DOHH2 (cell line): ENCODE data around the gene HEPHL1.

Experiments used
- H3F3A ChIP-seq: fragments of 200-600 bp; sonication (generic), shearing (Covaris generic); 2 replicates; pipeline ENCODE4 v1.6.0; 2016; ENCODE audit warnings: antibody characterized with exemption, mild to moderate bottlenecking; ENCODE audit not compliant: control insufficient read depth, insufficient read depth
- H3K27ac ChIP-seq: fragments of 200-600 bp; sonication (generic); 2 replicates; pipeline ENCODE4 v1.5.1; 2014; ENCODE audit warnings: low read depth, mild to moderate bottlenecking, low read length, moderate library complexity
- H3K27me3 ChIP-seq: fragments of 200-600 bp; sonication (generic); 2 replicates; pipeline ENCODE4 v1.6.1; 2014; ENCODE audit warnings: mild to moderate bottlenecking, low read length, mixed read lengths; ENCODE audit not compliant: control insufficient read depth
- H3K36me3 ChIP-seq: fragments of 200-600 bp; sonication (generic); 2 replicates; pipeline ENCODE4 v1.6.1; 2014; ENCODE audit warnings: mild to moderate bottlenecking, low read length, moderate library complexity, mixed read lengths; ENCODE audit not compliant: control insufficient read depth
- H3K4me1 ChIP-seq: fragments of 200-600 bp; sonication (generic); 2 replicates; pipeline ENCODE4 v1.6.1; 2014; ENCODE audit warnings: mild to moderate bottlenecking, low read length, mixed read lengths; ENCODE audit not compliant: control insufficient read depth
- H3K4me2 ChIP-seq: fragments of 200-600 bp; sonication (generic); 2 replicates; pipeline ENCODE4 v1.6.0; 2014; ENCODE audit warnings: mild to moderate bottlenecking, low read length, moderate library complexity
- H3K4me3 ChIP-seq: fragments of 200-600 bp; sonication (generic); 2 replicates; pipeline ENCODE4 v1.5.1; 2014; ENCODE audit warnings: mild to moderate bottlenecking, low read length, mixed read lengths
- H3K79me2 ChIP-seq: fragments of 200-600 bp; sonication (generic); 2 replicates; pipeline ENCODE4 v1.6.1; 2014; ENCODE audit warnings: mild to moderate bottlenecking, low read length, mixed read lengths; ENCODE audit not compliant: control insufficient read depth
- H3K9me2 ChIP-seq: fragments of 200-600 bp; sonication (generic); replicated peaks from 2 replicates; pipeline ENCODE4 v1.6.1; 2014; ENCODE audit warnings: mild to moderate bottlenecking, low read length, mixed read lengths; ENCODE audit not compliant: control insufficient read depth
- H3K9me3 ChIP-seq: fragments of 200-600 bp; sonication (generic); 2 replicates; pipeline ENCODE4 v1.6.1; 2014; ENCODE audit warnings: antibody characterized with exemption, low read length, mixed read lengths; ENCODE audit not compliant: control insufficient read depth, insufficient read depth
- H4K20me1 ChIP-seq: fragments of 200-600 bp; sonication (generic); 2 replicates; pipeline ENCODE4 v1.6.0; 2014; ENCODE audit warnings: low read depth, mild to moderate bottlenecking, antibody characterized with exemption, low read length, moderate library complexity; ENCODE audit not compliant: control insufficient read depth, insufficient read depth
- CTCF ChIP-seq: fragments of 200-600 bp; sonication (generic); IDR thresholded peaks from one replicate; pipeline ENCODE4 v1.5.1; 2014; ENCODE audit warnings: antibody characterized with exemption, mild to moderate bottlenecking, low read depth, low read length; ENCODE audit not compliant: poor library complexity, severe bottlenecking
- EZH2phosphoT487 ChIP-seq: fragments of 200-600 bp; sonication (generic); IDR thresholded peaks from 2 replicates; pipeline ENCODE4 v1.6.1; 2017; ENCODE audit warnings: borderline replicate concordance, mild to moderate bottlenecking, antibody characterized with exemption, low read length, moderate library complexity, mixed read lengths

HEPHL1 gene

GRCh38 chr11:94132152-94132558, 111.0 kb downstream of the HEPHL1 start:
- no peak overlapping the region for H3K27ac ChIP-seq
- peaks cover 46% of the 10 kb centered on the region for H3K4me1 ChIP-seq

DNA sequence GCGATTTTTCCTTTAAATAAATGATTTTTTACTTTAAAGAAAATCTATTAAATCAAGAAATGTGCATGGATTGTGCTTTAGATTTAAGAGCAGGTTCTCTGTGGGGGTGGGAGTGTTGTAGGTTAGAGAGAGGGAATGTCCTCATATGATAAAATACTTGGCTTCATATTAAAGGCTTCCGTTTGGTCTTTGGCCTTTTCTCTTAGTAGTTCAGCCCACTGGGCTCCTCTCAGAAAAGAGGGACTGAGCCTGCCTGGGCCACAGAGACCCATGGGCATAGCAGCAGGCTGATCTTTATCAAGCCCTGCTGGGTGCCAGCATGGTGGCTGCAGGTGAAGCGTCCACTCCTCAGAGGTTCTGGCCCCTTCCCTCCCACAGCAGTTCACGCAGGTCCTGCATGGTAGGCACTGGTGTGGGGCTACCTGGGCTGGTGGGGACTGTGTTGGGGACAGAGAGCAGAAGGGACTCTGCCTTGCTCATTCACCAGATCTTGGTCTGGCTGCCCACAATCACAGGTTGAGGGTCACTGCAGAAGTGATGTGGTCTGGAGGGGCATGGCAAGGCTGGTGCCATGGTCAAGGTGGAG, 111.8 kb downstream of the HEPHL1 start:
- Histone ChIP-seq H3K27me3 (no peaks in the 10 kb centered on the region), H3K9me3 (no peaks in the 10 kb centered on the region), H3K79me2 (peaks cover 78% of the 10 kb centered on the region), H3K4me2 (no peak overlapping the region), H3K4me1 (peaks cover 39% of the 10 kb centered on the region), H3K4me3 (no peak overlapping the region), H3K27ac (no peak overlapping the region), H3K36me3 (no peaks in the 10 kb centered on the region), H3F3A (no peaks in the 10 kb centered on the region), H3K9me2 (no peaks in the 10 kb centered on the region), H4K20me1 (peaks cover 5% of the 10 kb centered on the region; the same call in 1 of the 2 replicates)
- no peak for TF ChIP-seq EZH2phosphoT487
- no peak for TF ChIP-seq CTCF

More at GRCh38 chr11:94132152-94132558, 111.0 kb downstream of the HEPHL1 start:
- Histone ChIP-seq H3K79me2 (peaks cover 73% of the 10 kb centered on the region), H3K9me2 (no peaks in the 10 kb centered on the region), H3K36me3 (no peaks in the 10 kb centered on the region), H3K4me3 (no peak overlapping the region), H3F3A (no peaks in the 10 kb centered on the region), H3K27me3 (no peaks in the 10 kb centered on the region), H3K4me2 (no peak overlapping the region), H4K20me1 (peaks cover 5% of the 10 kb centered on the region; the same call in 1 of the 2 replicates), H3K9me3 (no peaks in the 10 kb centered on the region)
- TF ChIP-seq CTCF: no peak
- no peak for TF ChIP-seq EZH2phosphoT487

GRCh38 chr11:94133752-94134151, 112.6 kb downstream of the HEPHL1 start:
- peaks cover 5% of the 10 kb centered on the region; the same call in 1 of the 2 replicates for H4K20me1 ChIP-seq
- H3K4me3 ChIP-seq: no peak overlapping the region
- H3K27ac ChIP-seq: no peak overlapping the region
- no peak overlapping the region for H3K4me2 ChIP-seq
- H3K79me2 ChIP-seq: peaks cover 86% of the 10 kb centered on the region
- no peaks in the 10 kb centered on the region for H3K27me3 ChIP-seq
- H3K4me1 ChIP-seq: peaks cover 35% of the 10 kb centered on the region
- no peaks in the 10 kb centered on the region for H3K9me3 ChIP-seq
- no peaks in the 10 kb centered on the region for H3K9me2 ChIP-seq
- H3K36me3 ChIP-seq: no peaks in the 10 kb centered on the region
- TF ChIP-seq CTCF (no peak), EZH2phosphoT487 (no peak)
- no peaks in the 10 kb centered on the region for H3F3A ChIP-seq
